Epithelial cell of proximal tubule (primary cell): ENCODE data around the gene ZNF891. TPM values are rescaled to one million over a fixed set of nuclear protein-coding genes. Genes with fewer than 3 reads are reported as not detected.

Experiments
- DNase-seq: peaks from one replicate; pipeline ENCODE4 v3.0.0-alpha.2; 2011; ENCODE audit warnings: low read depth
- H3K4me3 ChIP-seq: 2 replicates; pipeline ENCODE4 v1.5.1; 2011; ENCODE audit warnings: low read depth, mild to moderate bottlenecking, low read length
- total RNA-seq: library from RNA; depleted of rRNA; stranded (reverse); fragments of >200 nt; gene quantifications from 2 replicates; pipeline ENCODE4 v1.2.3, GENCODE V29; 2015
- TF ChIP-seq, protein P1 (sequence below): conservative IDR thresholded peaks from 2 replicates; pipeline ENCODE4 v1.5.1; 2012; ENCODE audit warnings: low read depth, mild to moderate bottlenecking, low read length

ZNF891 gene
- total RNA-seq, 1 donor from 2014 or later = 0.40 TPM

DNA sequence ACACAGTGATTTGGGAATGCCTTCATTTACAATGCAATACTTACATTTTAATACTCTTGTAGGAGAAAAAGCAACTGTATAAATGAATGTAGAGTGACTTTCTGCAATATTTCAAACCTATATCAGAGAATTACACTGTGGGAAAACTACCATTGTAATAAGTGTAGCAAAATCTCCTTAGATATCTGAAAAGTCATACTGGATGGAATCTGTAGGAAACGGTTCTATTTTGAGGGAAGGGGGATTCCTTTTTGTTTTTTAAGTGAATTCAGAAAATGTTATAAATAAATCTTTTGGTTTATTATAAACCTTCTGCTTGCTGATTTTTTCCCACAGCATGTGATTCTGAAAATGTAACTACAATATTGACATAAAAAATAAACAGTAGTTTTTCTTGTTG, 23.0 kb downstream of the ZNF891 start:
- H3K4me3 ChIP-seq = no peak overlapping the region
- TF ChIP-seq, protein P1, sequence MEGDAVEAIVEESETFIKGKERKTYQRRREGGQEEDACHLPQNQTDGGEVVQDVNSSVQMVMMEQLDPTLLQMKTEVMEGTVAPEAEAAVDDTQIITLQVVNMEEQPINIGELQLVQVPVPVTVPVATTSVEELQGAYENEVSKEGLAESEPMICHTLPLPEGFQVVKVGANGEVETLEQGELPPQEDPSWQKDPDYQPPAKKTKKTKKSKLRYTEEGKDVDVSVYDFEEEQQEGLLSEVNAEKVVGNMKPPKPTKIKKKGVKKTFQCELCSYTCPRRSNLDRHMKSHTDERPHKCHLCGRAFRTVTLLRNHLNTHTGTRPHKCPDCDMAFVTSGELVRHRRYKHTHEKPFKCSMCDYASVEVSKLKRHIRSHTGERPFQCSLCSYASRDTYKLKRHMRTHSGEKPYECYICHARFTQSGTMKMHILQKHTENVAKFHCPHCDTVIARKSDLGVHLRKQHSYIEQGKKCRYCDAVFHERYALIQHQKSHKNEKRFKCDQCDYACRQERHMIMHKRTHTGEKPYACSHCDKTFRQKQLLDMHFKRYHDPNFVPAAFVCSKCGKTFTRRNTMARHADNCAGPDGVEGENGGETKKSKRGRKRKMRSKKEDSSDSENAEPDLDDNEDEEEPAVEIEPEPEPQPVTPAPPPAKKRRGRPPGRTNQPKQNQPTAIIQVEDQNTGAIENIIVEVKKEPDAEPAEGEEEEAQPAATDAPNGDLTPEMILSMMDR = no peak
- no peak for DNase-seq

- DNase-seq = no peak
- H3K4me3 ChIP-seq = no peak overlapping the region
- TF ChIP-seq, protein P1 = no peak
These were observed 23.8 kb downstream of the ZNF891 start for GRCh38 chr12:133106253-133106652.

DNA sequence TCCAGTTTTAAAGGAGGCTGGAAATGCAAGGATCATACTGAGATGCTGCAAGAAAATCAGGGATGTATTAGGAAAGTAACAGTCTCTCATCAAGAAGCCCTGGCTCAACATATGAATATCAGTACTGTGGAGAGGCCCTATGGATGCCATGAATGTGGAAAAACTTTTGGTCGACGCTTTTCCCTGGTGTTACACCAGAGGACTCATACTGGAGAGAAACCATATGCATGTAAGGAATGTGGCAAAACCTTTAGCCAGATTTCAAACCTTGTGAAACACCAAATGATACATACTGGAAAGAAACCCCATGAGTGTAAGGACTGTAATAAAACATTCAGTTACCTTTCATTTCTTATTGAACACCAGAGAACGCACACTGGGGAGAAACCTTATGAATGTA, 24.5 kb downstream of the ZNF891 start:
- DNase-seq = no peak
- TF ChIP-seq, protein P1 = no peak

GRCh38 chr12:133083345-133083744, 46.7 kb downstream of the ZNF891 start:
- TF ChIP-seq, protein P1 = no peak
- no peak for DNase-seq
- H3K4me3 ChIP-seq = no peak overlapping the region

More for the DNA sequence above, 24.5 kb downstream of the ZNF891 start:
- H3K4me3 ChIP-seq = no peak overlapping the region

- no peak for DNase-seq
- TF ChIP-seq, protein P1 = no peak
- peak overlapping the region; percentile 81 for H3K4me3 ChIP-seq
These were observed 48.8 kb downstream of the ZNF891 start for GRCh38 chr12:133081159-133081780.

DNA sequence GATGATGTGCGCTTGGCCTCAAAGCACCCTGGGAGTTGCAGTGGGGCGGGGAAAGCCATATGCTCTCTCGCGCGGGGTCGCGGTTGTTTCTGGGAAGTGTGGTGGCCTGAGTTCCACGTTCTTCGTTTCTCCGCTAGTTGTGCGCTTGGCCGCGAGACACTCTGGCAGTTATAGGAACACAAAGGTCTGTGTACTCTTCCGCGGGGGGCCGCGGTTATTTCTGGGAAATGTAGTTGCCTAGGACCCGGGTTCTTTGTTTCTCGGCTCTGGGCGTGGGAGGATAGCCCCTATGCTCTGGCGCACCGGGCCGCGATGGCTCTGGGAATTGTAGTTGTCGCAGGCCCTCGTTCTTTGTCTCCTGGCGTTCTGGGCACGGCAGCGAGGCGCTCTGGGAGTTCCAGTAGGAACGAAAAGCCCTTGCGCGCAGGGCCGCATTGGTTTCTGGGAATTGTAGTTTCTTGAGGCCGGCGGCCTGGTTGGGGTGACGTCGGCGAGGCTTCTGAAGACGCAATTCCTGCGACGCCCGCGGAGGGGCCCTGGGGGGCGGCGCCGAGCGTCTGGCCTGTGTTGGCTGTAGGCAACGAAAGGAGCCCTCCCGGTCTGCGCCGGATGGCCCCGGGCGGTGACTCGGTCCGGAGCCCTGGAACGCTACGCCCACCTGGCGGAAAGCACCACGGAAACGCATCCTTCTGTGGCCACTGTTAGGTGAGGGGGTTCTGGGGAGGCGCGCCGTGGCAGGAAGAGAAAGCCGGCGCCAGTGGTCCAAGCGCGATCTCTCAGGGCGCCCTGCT, 49.5 kb downstream of the ZNF891 start, which contains the start of gene ZNF140:
Gene ZNF140, plus strand, starts transcription at position 556 of the 791 bp plus-strand sequence. CDS start 398 bp downstream, outside the sequence.
- H3K4me3 ChIP-seq = peak within 1 kb of the TSS; percentile 81
- DNase-seq = peak; percentile 80
- TF ChIP-seq, protein P1 = peak; percentile 16
